HL-60 (cell line): ENCODE data around the gene CLCA4.

Experiments
- DNase-seq, 2 experiments: peaks; one replicate each; pipeline ENCODE4 v3.0.0-alpha.2; 2010 to 2020; ENCODE audit warnings: low read depth in 1 of 2, low spot score in 1 of 2
- H3K27ac ChIP-seq: fragments of 250-450 bp; sonication (Bioruptor Pico); replicated peaks from 2 replicates; pipeline ENCODE4 v1.5.1; 2020; ENCODE audit warnings: mild to moderate bottlenecking, moderate library complexity
- H3K27me3 ChIP-seq: fragments of 250-450 bp; sonication (Bioruptor Pico); 2 replicates; pipeline ENCODE4 v1.5.1; 2021; ENCODE audit warnings: mild to moderate bottlenecking, moderate library complexity; ENCODE audit not compliant: insufficient read depth, poor library complexity, severe bottlenecking
- H3K4me3 ChIP-seq: replicated peaks from 2 replicates; pipeline ENCODE4 v1.5.1; 2011; ENCODE audit warnings: mild to moderate bottlenecking, control low read depth, low read length; ENCODE audit not compliant: insufficient read depth
- GABPA ChIP-seq: IDR thresholded peaks from 2 replicates; pipeline ENCODE4 v1.6.1; 2012; ENCODE audit warnings: low read depth
- POLR2AphosphoS5 ChIP-seq: IDR thresholded peaks from 2 replicates; pipeline ENCODE4 v1.6.1; 2012; ENCODE audit warnings: low read depth
- SPI1 ChIP-seq: IDR thresholded peaks from 2 replicates; pipeline ENCODE4 v1.6.1; 2012; ENCODE audit warnings: low read depth, mild to moderate bottlenecking, borderline replicate concordance
- TF ChIP-seq, protein P1 (sequence below): IDR thresholded peaks from 2 replicates; pipeline ENCODE4 v1.6.1; 2012; ENCODE audit warnings: low read depth; ENCODE audit not compliant: insufficient replicate concordance
- TF ChIP-seq, protein P2 (sequence below): IDR thresholded peaks from one replicate; pipeline ENCODE4 v1.5.1; 2011; ENCODE audit warnings: low read length, control low read depth, inconsistent platforms; ENCODE audit not compliant: insufficient read depth

CLCA4 gene

DNA sequence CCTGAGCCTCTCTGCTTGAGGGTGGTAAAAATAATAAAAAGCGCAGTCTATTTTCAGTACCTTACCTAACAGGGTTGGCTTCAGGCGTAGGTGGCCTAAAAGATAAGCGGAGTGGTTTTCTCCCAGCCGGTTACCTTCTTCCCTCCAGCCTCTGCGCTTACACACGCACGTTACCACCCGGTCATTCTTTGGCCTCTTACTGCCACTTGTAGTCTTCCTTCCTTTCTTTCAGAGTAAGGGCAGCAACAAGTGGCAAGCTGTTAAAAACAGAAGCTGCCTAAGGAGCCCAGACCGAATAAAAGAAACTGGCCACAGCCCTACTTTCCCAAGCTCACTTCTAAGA is 42.8 kb upstream of the CLCA4 start:
- H3K4me3 ChIP-seq = no peak overlapping the region
- DNase-seq = no peak
- TF ChIP-seq GABPA (no peak), POLR2AphosphoS5 (no peak), SPI1 (no peak)
- TF ChIP-seq, protein P1, sequence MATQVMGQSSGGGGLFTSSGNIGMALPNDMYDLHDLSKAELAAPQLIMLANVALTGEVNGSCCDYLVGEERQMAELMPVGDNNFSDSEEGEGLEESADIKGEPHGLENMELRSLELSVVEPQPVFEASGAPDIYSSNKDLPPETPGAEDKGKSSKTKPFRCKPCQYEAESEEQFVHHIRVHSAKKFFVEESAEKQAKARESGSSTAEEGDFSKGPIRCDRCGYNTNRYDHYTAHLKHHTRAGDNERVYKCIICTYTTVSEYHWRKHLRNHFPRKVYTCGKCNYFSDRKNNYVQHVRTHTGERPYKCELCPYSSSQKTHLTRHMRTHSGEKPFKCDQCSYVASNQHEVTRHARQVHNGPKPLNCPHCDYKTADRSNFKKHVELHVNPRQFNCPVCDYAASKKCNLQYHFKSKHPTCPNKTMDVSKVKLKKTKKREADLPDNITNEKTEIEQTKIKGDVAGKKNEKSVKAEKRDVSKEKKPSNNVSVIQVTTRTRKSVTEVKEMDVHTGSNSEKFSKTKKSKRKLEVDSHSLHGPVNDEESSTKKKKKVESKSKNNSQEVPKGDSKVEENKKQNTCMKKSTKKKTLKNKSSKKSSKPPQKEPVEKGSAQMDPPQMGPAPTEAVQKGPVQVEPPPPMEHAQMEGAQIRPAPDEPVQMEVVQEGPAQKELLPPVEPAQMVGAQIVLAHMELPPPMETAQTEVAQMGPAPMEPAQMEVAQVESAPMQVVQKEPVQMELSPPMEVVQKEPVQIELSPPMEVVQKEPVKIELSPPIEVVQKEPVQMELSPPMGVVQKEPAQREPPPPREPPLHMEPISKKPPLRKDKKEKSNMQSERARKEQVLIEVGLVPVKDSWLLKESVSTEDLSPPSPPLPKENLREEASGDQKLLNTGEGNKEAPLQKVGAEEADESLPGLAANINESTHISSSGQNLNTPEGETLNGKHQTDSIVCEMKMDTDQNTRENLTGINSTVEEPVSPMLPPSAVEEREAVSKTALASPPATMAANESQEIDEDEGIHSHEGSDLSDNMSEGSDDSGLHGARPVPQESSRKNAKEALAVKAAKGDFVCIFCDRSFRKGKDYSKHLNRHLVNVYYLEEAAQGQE = no peak
- TF ChIP-seq, protein P2, sequence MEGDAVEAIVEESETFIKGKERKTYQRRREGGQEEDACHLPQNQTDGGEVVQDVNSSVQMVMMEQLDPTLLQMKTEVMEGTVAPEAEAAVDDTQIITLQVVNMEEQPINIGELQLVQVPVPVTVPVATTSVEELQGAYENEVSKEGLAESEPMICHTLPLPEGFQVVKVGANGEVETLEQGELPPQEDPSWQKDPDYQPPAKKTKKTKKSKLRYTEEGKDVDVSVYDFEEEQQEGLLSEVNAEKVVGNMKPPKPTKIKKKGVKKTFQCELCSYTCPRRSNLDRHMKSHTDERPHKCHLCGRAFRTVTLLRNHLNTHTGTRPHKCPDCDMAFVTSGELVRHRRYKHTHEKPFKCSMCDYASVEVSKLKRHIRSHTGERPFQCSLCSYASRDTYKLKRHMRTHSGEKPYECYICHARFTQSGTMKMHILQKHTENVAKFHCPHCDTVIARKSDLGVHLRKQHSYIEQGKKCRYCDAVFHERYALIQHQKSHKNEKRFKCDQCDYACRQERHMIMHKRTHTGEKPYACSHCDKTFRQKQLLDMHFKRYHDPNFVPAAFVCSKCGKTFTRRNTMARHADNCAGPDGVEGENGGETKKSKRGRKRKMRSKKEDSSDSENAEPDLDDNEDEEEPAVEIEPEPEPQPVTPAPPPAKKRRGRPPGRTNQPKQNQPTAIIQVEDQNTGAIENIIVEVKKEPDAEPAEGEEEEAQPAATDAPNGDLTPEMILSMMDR = no peak
- no peak overlapping the region for H3K27ac ChIP-seq
- no peaks in the 10 kb centered on the region for H3K27me3 ChIP-seq

DNA sequence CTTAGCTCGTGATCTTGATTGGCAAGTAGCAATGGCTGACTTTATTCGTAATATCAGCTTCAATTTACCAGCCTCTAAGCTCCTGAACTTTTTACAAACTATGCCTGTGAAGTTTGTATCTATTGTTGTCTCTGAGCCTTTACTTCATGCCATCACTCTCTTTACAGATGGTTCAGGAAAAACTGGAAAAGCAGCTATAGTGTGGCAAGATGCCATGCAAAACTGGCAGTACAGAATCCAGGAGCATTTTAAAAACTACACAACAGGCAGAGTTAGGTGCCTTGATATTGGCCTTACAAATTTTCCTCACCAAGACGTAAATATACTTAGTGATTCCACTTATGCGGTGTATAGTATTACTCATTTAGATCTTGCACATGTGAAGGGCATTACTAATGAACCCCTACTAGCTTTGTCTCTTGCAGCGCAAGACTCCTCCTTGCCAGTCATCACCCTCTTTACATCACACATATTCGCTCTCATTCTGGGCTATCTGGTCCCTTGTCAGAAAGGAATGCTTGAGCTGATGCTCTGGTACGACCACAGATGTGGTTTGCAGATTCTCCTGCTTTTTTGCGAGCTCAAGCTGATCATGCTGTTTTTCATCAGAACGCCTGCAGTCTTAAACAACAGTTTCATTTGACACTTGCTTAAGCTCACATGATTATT is 41.8 kb upstream of the CLCA4 start:
- Histone ChIP-seq H3K4me3 (no peak overlapping the region), H3K27me3 (no peaks in the 10 kb centered on the region), H3K27ac (no peak overlapping the region)
- DNase-seq = no peak
- TF ChIP-seq POLR2AphosphoS5 (no peak), SPI1 (no peak), GABPA (no peak)
- TF ChIP-seq, protein P2 = no peak
- TF ChIP-seq, protein P1 = no peak

DNA sequence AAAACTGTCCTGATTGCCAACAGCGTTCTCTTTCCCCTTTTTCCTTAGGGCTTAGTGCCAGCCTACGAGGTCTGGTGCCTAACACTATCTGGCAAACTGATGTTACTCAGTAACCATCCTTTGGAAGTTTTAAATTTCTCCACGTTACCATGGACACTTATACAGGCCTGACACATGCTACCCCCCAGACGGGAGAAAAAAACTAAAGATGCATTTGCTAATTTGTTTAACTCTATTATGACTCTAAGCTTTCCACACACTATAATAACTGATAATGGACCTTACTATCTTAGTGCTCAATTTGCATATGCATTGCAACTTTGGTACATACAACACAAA is 41.3 kb upstream of the CLCA4 start:
- Histone ChIP-seq H3K27ac (no peak overlapping the region), H3K27me3 (no peaks in the 10 kb centered on the region), H3K4me3 (no peak overlapping the region)
- no peak for DNase-seq
- TF ChIP-seq SPI1 (no peak), GABPA (no peak), POLR2AphosphoS5 (no peak)
- TF ChIP-seq, protein P1 = no peak
- TF ChIP-seq, protein P2 = no peak
